ENCODE data around the gene PEBP1.

The PEBP1 gene

GRCh38 chr12:118136559-118137003 is 657 bp downstream of the PEBP1 start:
- DNase-seq (ENCODE audit: low read depth, low spot score): no peak

- DNase-seq (ENCODE audit: low read depth, low spot score): no peak
Observed at GRCh38 chr12:118137148-118137678, 1.3 kb downstream of the PEBP1 start.

GRCh38 chr12:118140825-118141224 is 4.9 kb downstream of the PEBP1 start:
- no peak for DNase-seq (ENCODE audit: low read depth, low spot score)

- DNase-seq (ENCODE audit: low read depth, low spot score): no peak
Observed at GRCh38 chr12:118144499-118144898, 8.6 kb downstream of the PEBP1 start.

- no peak for DNase-seq (ENCODE audit: low read depth, low spot score)
Observed at GRCh38 chr12:118145113-118145797, 9.3 kb downstream of the PEBP1 start.

GRCh38 chr12:118145798-118146156 is 9.9 kb downstream of the PEBP1 start:
- no peak for DNase-seq (ENCODE audit: low read depth, low spot score)

GRCh38 chr12:118148287-118148686 is 12.4 kb downstream of the PEBP1 start:
- no peak for DNase-seq (ENCODE audit: low read depth, low spot score)

GRCh38 chr12:118150625-118151024 is 14.7 kb downstream of the PEBP1 start:
- DNase-seq (ENCODE audit: low read depth, low spot score): no peak

- DNase-seq (ENCODE audit: low read depth, low spot score): no peak
Observed at GRCh38 chr12:118151755-118152154, 15.8 kb downstream of the PEBP1 start.

GRCh38 chr12:118160536-118160935 is 24.6 kb downstream of the PEBP1 start:
- DNase-seq (ENCODE audit: low read depth, low spot score): no peak

GRCh38 chr12:118164798-118165486 is 29.0 kb downstream of the PEBP1 start:
- DNase-seq (ENCODE audit: low read depth, low spot score): no peak

- DNase-seq (ENCODE audit: low read depth, low spot score): no peak
Observed at GRCh38 chr12:118166946-118167345, 31.0 kb downstream of the PEBP1 start.

GRCh38 chr12:118175823-118176447 is 40.0 kb downstream of the PEBP1 start:
- no peak for DNase-seq (ENCODE audit: low read depth, low spot score)

- no peak for DNase-seq (ENCODE audit: low read depth, low spot score)
Observed at GRCh38 chr12:118183155-118183554, 47.2 kb downstream of the PEBP1 start.

GRCh38 chr12:118183711-118184110 is 47.8 kb downstream of the PEBP1 start:
- DNase-seq (ENCODE audit: low read depth, low spot score): no peak

- DNase-seq (ENCODE audit: low read depth, low spot score): no peak
Observed at GRCh38 chr12:118185602-118186397, 49.9 kb downstream of the PEBP1 start.

GRCh38 chr12:118187751-118188435 is 52.0 kb downstream of the PEBP1 start:
- no peak for DNase-seq (ENCODE audit: low read depth, low spot score)

- no peak for DNase-seq (ENCODE audit: low read depth, low spot score)
Observed at GRCh38 chr12:118188690-118189371, 52.9 kb downstream of the PEBP1 start.

GRCh38 chr12:118189741-118190191 is 53.8 kb downstream of the PEBP1 start:
- DNase-seq (ENCODE audit: low read depth, low spot score): no peak

GRCh38 chr12:118190266-118190665 is 54.3 kb downstream of the PEBP1 start:
- DNase-seq (ENCODE audit: low read depth, low spot score): no peak

GRCh38 chr12:118193477-118193876 is 57.6 kb downstream of the PEBP1 start:
- DNase-seq (ENCODE audit: low read depth, low spot score): no peak
